Right lobe of liver (tissue), 6 donors: ENCODE data around the gene MAP4K3. TPM values are rescaled to one million over a fixed set of nuclear protein-coding genes. Genes with fewer than 3 reads are reported as not detected.

Experiments
- ATAC-seq, 4 donors: fragments of 200-7000 bp; cut with Tn5 transposase; one replicate each; pipeline ENCODE4 v1.9.1; 2020; ENCODE audit warnings: mild to moderate bottlenecking in 4 of 4, moderate library complexity in 4 of 4
- DNase-seq, 3 donors: peaks; one replicate each; pipeline ENCODE4 v3.0.0-alpha.2; 2020
- H3K27ac ChIP-seq, 3 donors: fragments of 200-600 bp; one replicate each; pipeline ENCODE4 v1.8.0; 2022
- H3K27me3 ChIP-seq, 2 donors: fragments of 200-600 bp; one replicate each; pipeline ENCODE4 v1.8.0; 2022
- H3K36me3 ChIP-seq, 4 donors: fragments of 200-600 bp; sonication (generic) in 1 of 4; one replicate each; pipeline versions ENCODE4 v1.5.1 to v1.8.0; 2017 to 2022; ENCODE audit warnings: control low read depth in 1 of 4
- H3K4me1 ChIP-seq, 4 donors: fragments of 200-600 bp; sonication (generic) in 1 of 4; one replicate each; pipeline versions ENCODE4 v1.5.1 to v1.8.0; 2017 to 2022; ENCODE audit warnings: control low read depth in 1 of 4
- H3K4me3 ChIP-seq, 3 donors: fragments of 200-600 bp; one replicate each; pipeline ENCODE4 v1.8.0; 2022
- H3K9me3 ChIP-seq, 4 donors: fragments of 200-600 bp; sonication (generic) in 1 of 4; one replicate each; pipeline versions ENCODE4 v1.5.1 to v1.8.0; 2017 to 2022; ENCODE audit warnings: control low read depth in 1 of 4
- CTCF ChIP-seq, 4 donors: fragments of 200-600 bp in 3 of 4; fragments of 450-650 bp in 1 of 4; IDR thresholded peaks; one replicate each; pipeline versions ENCODE4 v1.5.1 to v1.8.0; 2016 to 2022; ENCODE audit warnings: antibody characterized with exemption in 4 of 4, mild to moderate bottlenecking in 2 of 4
- POLR2A ChIP-seq: fragments of 450-650 bp; IDR thresholded peaks from one replicate; pipeline ENCODE4 v1.6.1; 2017; ENCODE audit warnings: antibody characterized with exemption, mild to moderate bottlenecking
- WGBS: methylation state at CpG from one replicate; pipeline ENCODE4 v1.1.6; 2018; ENCODE audit warnings: low coverage, low lambda C conversion rate; ENCODE audit not compliant: insufficient coverage; ENCODE audit errors: missing lambda C conversion rate; 5-methylcytosine and 5-hydroxymethylcytosine counted together
- intact Hi-C, 2 donors: fragments of 100-400 bp; cut with DNase I; formaldehyde crosslinking; loops; one replicate each; pipeline versions ENCODE4 v1.11.2 to v1.14.1; 2022
- total RNA-seq, 6 experiments: library from RNA; depleted of rRNA in 2 of 6; stranded (reverse); fragments of >200 nt in 2 of 6; fragmentation: NEBNext Ultra II Directional in 3 of 6; extraction: Animal tissue kit (Norgen Biotek cat#: 25700) in 3 of 6; gene quantifications; one replicate each; pipeline versions ENCODE4 v1.1.0 to v1.2.4, GENCODE V29; 2016 to 2023
- donor health status: DM: no; HTN: yes; CAD: no.
- donor health status: DM: no; HTN: no; CAD: no.
- donor health status: DM: no; HTN: no; CAD: no.
- donor health status: DM: no; HTN: yes; CAD: no.
- donor health status: DM: no; HTN: yes; CAD: no.

The MAP4K3 gene
- total RNA-seq, 6 experiments from 2014 or later, result 14.5 to 24.8 (median 17.1) TPM

GRCh38 chr2:39232141-39232540 lies 204.9 kb downstream of the MAP4K3 start:
- DNase-seq (no peak), ATAC-seq (no peak)
- Histone ChIP-seq H3K4me3 (no peak overlapping the region), H3K9me3 (no peaks in the 10 kb centered on the region), H3K27ac (no peak overlapping the region), H3K4me1 (no peaks in the 10 kb centered on the region), H3K27me3 (no peaks in the 10 kb centered on the region), H3K36me3 (no peaks in the 10 kb centered on the region)
- TF ChIP-seq CTCF (IDR thresholded peaks at IDR 0.05) (no peak), POLR2A (no peak)
- intact Hi-C loops, result loop anchor here in 1 of 2 donors (10.0 kb wide), 1 partner anchor 287 kb away; no protein-coding TSS in a partner anchor

- 20% methylated on average over 17 of the region's 19 CpGs for WGBS
- TF ChIP-seq POLR2A, result no peak
- no peak for TF ChIP-seq CTCF (IDR thresholded peaks at IDR 0.05)
- ATAC-seq (peak in 1 of 4 donors; percentile 3), DNase-seq (no peak)
- intact Hi-C loops, result loop anchor here (5.0 to 10.0 kb wide), 3 partner anchors 111 to 174 kb away; no protein-coding TSS in a partner anchor
- Histone ChIP-seq H3K9me3 (no peaks in the 10 kb centered on the region), H3K4me1 (no peaks in the 10 kb centered on the region), H3K27me3 (no peaks in the 10 kb centered on the region), H3K36me3 (no peaks in the 10 kb centered on the region), H3K27ac (no peak overlapping the region), H3K4me3 (no peak overlapping the region)
These were observed 208.5 kb downstream of the MAP4K3 start for GRCh38 chr2:39228413-39229209.

- DNase-seq, result peak; percentile 77 to 83 (median 82)
- Histone ChIP-seq H3K9me3 (no peaks in the 10 kb centered on the region), H3K36me3 (no peaks in the 10 kb centered on the region), H3K4me1 (no peaks in the 10 kb centered on the region), H3K27me3 (no peaks in the 10 kb centered on the region), H3K4me3 (no peak overlapping the region), H3K27ac (no peak overlapping the region)
- TF ChIP-seq POLR2A, result no peak
- peak; percentile 76 to 95 (median 90) for TF ChIP-seq CTCF (IDR thresholded peaks at IDR 0.05)
- WGBS, result 20% methylated on average over 9 of the region's 9 CpGs
- intact Hi-C loops, result loop anchor here (5.0 to 10.0 kb wide), 3 partner anchors 111 to 173 kb away; no protein-coding TSS in a partner anchor
- peak; percentile 95 to 97 (median 96) for ATAC-seq
These were observed 209.3 kb downstream of the MAP4K3 start for GRCh38 chr2:39227628-39228412.

- Histone ChIP-seq H3K27me3 (no peaks in the 10 kb centered on the region), H3K4me1 (no peaks in the 10 kb centered on the region), H3K36me3 (no peaks in the 10 kb centered on the region), H3K4me3 (no peak overlapping the region), H3K27ac (no peak overlapping the region), H3K9me3 (no peaks in the 10 kb centered on the region)
- TF ChIP-seq POLR2A, result no peak
- no peak for TF ChIP-seq CTCF (IDR thresholded peaks at IDR 0.05)
- DNase-seq (no peak), ATAC-seq (no peak)
- intact Hi-C loops, result loop anchor here (5.0 to 10.0 kb wide), 3 partner anchors 108 to 171 kb away; no protein-coding TSS in a partner anchor
- WGBS, result 80% methylated on average over 1 of the region's 1 CpG
These were observed 211.5 kb downstream of the MAP4K3 start for GRCh38 chr2:39225567-39225966.
